Activated CD4-positive, alpha-beta T cell treated with anti-CD3 and anti-CD28 coated beads, Interleukin-2, amount 10 ng/mL, durations not matched to agents 24 days and 14 days (primary cell): ENCODE measurements around the gene RPLP2. TPM values are rescaled to one million over a fixed set of nuclear protein-coding genes. Genes with fewer than 3 reads are reported as not detected.

Experiments
- DNase-seq: peaks from one replicate; pipeline ENCODE4 v3.0.0; 2022
- H3K27ac Mint-ChIP-seq: one replicate; pipeline ENCODE4 v1.8.0; 2022; ENCODE audit warnings: mild to moderate bottlenecking, mixed read lengths
- H3K27me3 Mint-ChIP-seq: one replicate; pipeline ENCODE4 v1.8.0; 2022; ENCODE audit warnings: mixed read lengths
- H3K36me3 Mint-ChIP-seq: one replicate; pipeline ENCODE4 v1.8.0; 2022; ENCODE audit warnings: low read depth, mild to moderate bottlenecking, mixed read lengths
- H3K4me1 Mint-ChIP-seq: one replicate; pipeline ENCODE4 v1.8.0; 2021; ENCODE audit warnings: mixed read lengths
- H3K4me3 Mint-ChIP-seq: one replicate; pipeline ENCODE4 v1.8.0; 2022; ENCODE audit warnings: mild to moderate bottlenecking, moderate library complexity, mixed read lengths
- H3K9me3 Mint-ChIP-seq: one replicate; pipeline ENCODE4 v1.8.0; 2021; ENCODE audit warnings: mixed read lengths
- intact Hi-C: fragments of 100-400 bp; cut with micrococcal nuclease; formaldehyde crosslinking; loops from one replicate; pipeline ENCODE4 v1.15.1; 2023
- total RNA-seq: library from RNA; stranded (reverse); gene quantifications from 2 replicates; pipeline ENCODE4 v1.2.3, GENCODE V29; 2022

The RPLP2 gene
- total RNA-seq, 1 donor from 2014 or later, result 2,367 TPM

- Mint-ChIP-seq H3K9me3 (no peaks in the 10 kb centered on the region), H3K27ac (no peak overlapping the region), H3K4me3 (no peak overlapping the region), H3K36me3 (peaks cover 13% of the 10 kb centered on the region), H3K27me3 (no peaks in the 10 kb centered on the region), H3K4me1 (peaks cover 9% of the 10 kb centered on the region)
- intact Hi-C loops, result no loop called here
- no peak for DNase-seq
These were observed 17.9 kb upstream of the RPLP2 start for GRCh38 chr11:791658-792534.

GRCh38 chr11:792535-792821, 17.3 kb upstream of the RPLP2 start:
- intact Hi-C loops, result no loop called here
- no peak for DNase-seq
- Mint-ChIP-seq H3K4me1 (peaks cover 11% of the 10 kb centered on the region), H3K27ac (no peak overlapping the region), H3K27me3 (no peaks in the 10 kb centered on the region), H3K36me3 (peaks cover 13% of the 10 kb centered on the region), H3K4me3 (no peak overlapping the region), H3K9me3 (no peaks in the 10 kb centered on the region)

GRCh38 chr11:792873-793272, 16.9 kb upstream of the RPLP2 start:
- Mint-ChIP-seq H3K4me1 (peaks cover 9% of the 10 kb centered on the region), H3K9me3 (no peaks in the 10 kb centered on the region), H3K36me3 (peaks cover 13% of the 10 kb centered on the region), H3K4me3 (no peak overlapping the region), H3K27ac (no peak overlapping the region), H3K27me3 (no peaks in the 10 kb centered on the region)
- DNase-seq, result no peak
- intact Hi-C loops, result no loop called here

GRCh38 chr11:793556-793955, 16.2 kb upstream of the RPLP2 start:
- no peak for DNase-seq
- no peak overlapping the region for H3K27ac Mint-ChIP-seq
- H3K4me3 Mint-ChIP-seq, result peak overlapping the region; percentile 59
- no peaks in the 10 kb centered on the region for H3K9me3 Mint-ChIP-seq
- intact Hi-C loops, result no loop called here
- H3K27me3 Mint-ChIP-seq, result no peaks in the 10 kb centered on the region
- H3K36me3 Mint-ChIP-seq, result peaks cover 13% of the 10 kb centered on the region
- H3K4me1 Mint-ChIP-seq, result peaks cover 9% of the 10 kb centered on the region

- no peaks in the 10 kb centered on the region for H3K9me3 Mint-ChIP-seq
- H3K4me1 Mint-ChIP-seq, result peaks cover 9% of the 10 kb centered on the region
- H3K27me3 Mint-ChIP-seq, result no peaks in the 10 kb centered on the region
- no peak overlapping the region for H3K27ac Mint-ChIP-seq
- DNase-seq, result no peak
- intact Hi-C loops, result no loop called here
- H3K36me3 Mint-ChIP-seq, result peaks cover 13% of the 10 kb centered on the region
- H3K4me3 Mint-ChIP-seq, result peak overlapping the region; percentile 59
These were observed 15.6 kb upstream of the RPLP2 start for GRCh38 chr11:794013-794765.

- H3K4me3 Mint-ChIP-seq, result peak overlapping the region; percentile 68
- H3K27ac Mint-ChIP-seq, result no peak overlapping the region
- H3K9me3 Mint-ChIP-seq, result no peaks in the 10 kb centered on the region
- H3K36me3 Mint-ChIP-seq, result peaks cover 15% of the 10 kb centered on the region
- H3K4me1 Mint-ChIP-seq, result peaks cover 7% of the 10 kb centered on the region
- H3K27me3 Mint-ChIP-seq, result no peaks in the 10 kb centered on the region
- intact Hi-C loops, result loop anchor here (5.0 kb wide), 3 partner anchors 98 to 288 kb away; partner anchors contain the start of genes DEAF1, PHRF1, RNH1 and TMEM80
- no peak for DNase-seq
These were observed 14.8 kb upstream of the RPLP2 start for GRCh38 chr11:794766-795633.

GRCh38 chr11:795634-796564, 13.9 kb upstream of the RPLP2 start:
- no peaks in the 10 kb centered on the region for H3K27me3 Mint-ChIP-seq
- H3K27ac Mint-ChIP-seq, result peak overlapping the region; percentile 80
- intact Hi-C loops, result loop anchor here (1.0 to 5.0 kb wide), 7 partner anchors 9 to 289 kb away; partner anchors contain the start of genes DEAF1, GATD1, PHRF1 and PIDD1
- peaks cover 7% of the 10 kb centered on the region for H3K4me1 Mint-ChIP-seq
- H3K4me3 Mint-ChIP-seq, result peak overlapping the region; percentile 91
- peak; percentile 93 for DNase-seq
- peaks cover 16% of the 10 kb centered on the region for H3K36me3 Mint-ChIP-seq
- H3K9me3 Mint-ChIP-seq, result no peaks in the 10 kb centered on the region

GRCh38 chr11:796565-797295, 13.0 kb upstream of the RPLP2 start:
- Mint-ChIP-seq H3K27me3 (no peaks in the 10 kb centered on the region), H3K9me3 (no peaks in the 10 kb centered on the region), H3K4me1 (peaks cover 7% of the 10 kb centered on the region), H3K27ac (peak overlapping the region; percentile 87), H3K4me3 (peak overlapping the region; percentile 91), H3K36me3 (peaks cover 18% of the 10 kb centered on the region)
- no peak for DNase-seq
- intact Hi-C loops, result loop anchor here (1.0 to 5.0 kb wide), 7 partner anchors 9 to 289 kb away; partner anchors contain the start of genes DEAF1, GATD1, PHRF1 and PIDD1

- peak; percentile 92 for DNase-seq
- intact Hi-C loops, result loop anchor here (2.0 to 5.0 kb wide), 5 partner anchors 21 to 290 kb away; partner anchors contain the start of genes DEAF1, GATD1, PHRF1 and RNH1
- Mint-ChIP-seq H3K4me3 (peak overlapping the region; percentile 91), H3K4me1 (peaks cover 7% of the 10 kb centered on the region), H3K27ac (peak overlapping the region; percentile 87), H3K9me3 (no peaks in the 10 kb centered on the region), H3K27me3 (no peaks in the 10 kb centered on the region), H3K36me3 (peaks cover 16% of the 10 kb centered on the region)
These were observed 12.3 kb upstream of the RPLP2 start for GRCh38 chr11:797296-798092.

GRCh38 chr11:798093-798713, 11.6 kb upstream of the RPLP2 start, which contains the start of gene SLC25A22:
Gene SLC25A22 (minus strand): TSS chr11:798281. CDS start chr11:795006, 3,275 bp downstream.
- Mint-ChIP-seq H3K4me3 (peak within 1 kb of the TSS; percentile 91), H3K9me3 (no peaks in the 10 kb centered on the region), H3K36me3 (peaks cover 16% of the 10 kb centered on the region), H3K27ac (peak within 1 kb of the TSS; percentile 87), H3K27me3 (no peaks in the 10 kb centered on the region), H3K4me1 (peaks cover 7% of the 10 kb centered on the region)
- intact Hi-C loops, result loop anchor here (5.0 kb wide), 3 partner anchors 101 to 291 kb away; partner anchors contain the start of genes DEAF1, PHRF1, RNH1 and TMEM80
- peak; percentile 97 for DNase-seq
